ENCODE results near the gene EP300.

DNA sequence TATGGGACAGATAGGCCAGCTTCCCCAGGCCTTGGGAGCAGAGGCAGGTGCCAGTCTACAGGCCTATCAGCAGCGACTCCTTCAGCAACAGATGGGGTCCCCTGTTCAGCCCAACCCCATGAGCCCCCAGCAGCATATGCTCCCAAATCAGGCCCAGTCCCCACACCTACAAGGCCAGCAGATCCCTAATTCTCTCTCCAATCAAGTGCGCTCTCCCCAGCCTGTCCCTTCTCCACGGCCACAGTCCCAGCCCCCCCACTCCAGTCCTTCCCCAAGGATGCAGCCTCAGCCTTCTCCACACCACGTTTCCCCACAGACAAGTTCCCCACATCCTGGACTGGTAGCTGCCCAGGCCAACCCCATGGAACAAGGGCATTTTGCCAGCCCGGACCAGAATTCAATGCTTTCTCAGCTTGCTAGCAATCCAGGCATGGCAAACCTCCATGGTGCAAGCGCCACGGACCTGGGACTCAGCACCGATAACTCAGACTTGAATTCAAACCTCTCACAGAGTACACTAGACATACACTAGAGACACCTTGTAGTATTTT is 86.1 kb downstream of the EP300 start:
- TF ChIP-seq, protein P1, sequence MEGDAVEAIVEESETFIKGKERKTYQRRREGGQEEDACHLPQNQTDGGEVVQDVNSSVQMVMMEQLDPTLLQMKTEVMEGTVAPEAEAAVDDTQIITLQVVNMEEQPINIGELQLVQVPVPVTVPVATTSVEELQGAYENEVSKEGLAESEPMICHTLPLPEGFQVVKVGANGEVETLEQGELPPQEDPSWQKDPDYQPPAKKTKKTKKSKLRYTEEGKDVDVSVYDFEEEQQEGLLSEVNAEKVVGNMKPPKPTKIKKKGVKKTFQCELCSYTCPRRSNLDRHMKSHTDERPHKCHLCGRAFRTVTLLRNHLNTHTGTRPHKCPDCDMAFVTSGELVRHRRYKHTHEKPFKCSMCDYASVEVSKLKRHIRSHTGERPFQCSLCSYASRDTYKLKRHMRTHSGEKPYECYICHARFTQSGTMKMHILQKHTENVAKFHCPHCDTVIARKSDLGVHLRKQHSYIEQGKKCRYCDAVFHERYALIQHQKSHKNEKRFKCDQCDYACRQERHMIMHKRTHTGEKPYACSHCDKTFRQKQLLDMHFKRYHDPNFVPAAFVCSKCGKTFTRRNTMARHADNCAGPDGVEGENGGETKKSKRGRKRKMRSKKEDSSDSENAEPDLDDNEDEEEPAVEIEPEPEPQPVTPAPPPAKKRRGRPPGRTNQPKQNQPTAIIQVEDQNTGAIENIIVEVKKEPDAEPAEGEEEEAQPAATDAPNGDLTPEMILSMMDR (IDR thresholded peaks at IDR 0.05; ENCODE audit: borderline replicate concordance, extremely low read depth, low read length, poor library complexity, severe bottlenecking) = no peak
- TF ChIP-seq EZH2 (IDR thresholded peaks at IDR 0.05; ENCODE audit: borderline replicate concordance, low read depth, low read length, severe bottlenecking) = no peak

All from DND-41 (cell line).